Spleen (tissue), 7 donors: ENCODE results near the gene TSSK1B.

Source experiments
- POLR2A ChIP-seq, 3 donors: fragments of 450-650 bp; IDR thresholded peaks; one replicate each; pipeline ENCODE4 v1.5.1; 2017; ENCODE audit warnings: antibody characterized with exemption in 3 of 3, mild to moderate bottlenecking in 1 of 3
- TF ChIP-seq, protein P1 (sequence below), 11 experiments: fragments of 200-600 bp in 7 of 11; fragments of 450-650 bp in 4 of 11; sonication (generic) in 4 of 11; IDR thresholded peaks in 8 of 11; conservative IDR thresholded peaks in 3 of 11; 1 replicate in 7 of 11; 2 replicates in 4 of 11; pipeline versions ENCODE4 v1.4.0 to v1.8.0; 2016 to 2021; ENCODE audit warnings: antibody characterized with exemption in 11 of 11, inconsistent platforms in 4 of 11, mild to moderate bottlenecking in 1 of 11
- donor health status: DM: no; HTN: no; CAD: no; lungs with moderate emphysema.
- donor health status: DM: no; HTN: no; CAD: no.
- donor health status: DM: no; HTN: no; CAD: no.

DNA sequence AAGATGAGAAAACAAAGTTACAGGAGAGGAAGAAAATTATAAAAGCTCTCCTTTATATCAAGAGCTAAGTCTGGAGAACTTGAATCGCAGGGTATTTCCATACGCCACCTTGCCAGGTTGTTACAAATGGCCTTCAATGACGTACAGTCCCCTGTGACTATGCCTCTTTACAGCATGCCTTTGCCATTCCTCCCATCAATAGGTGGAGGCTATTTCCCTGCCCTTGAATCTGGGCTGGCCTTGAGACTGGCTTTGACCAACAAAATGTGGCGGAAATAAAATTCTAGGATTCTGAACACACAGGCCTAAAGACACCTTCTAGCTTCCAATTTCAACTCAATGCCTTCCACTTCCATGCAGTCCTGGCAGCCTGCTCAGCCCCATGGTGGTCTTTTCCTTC, 45.7 kb downstream of the TSSK1B start:
- TF ChIP-seq, protein P1, sequence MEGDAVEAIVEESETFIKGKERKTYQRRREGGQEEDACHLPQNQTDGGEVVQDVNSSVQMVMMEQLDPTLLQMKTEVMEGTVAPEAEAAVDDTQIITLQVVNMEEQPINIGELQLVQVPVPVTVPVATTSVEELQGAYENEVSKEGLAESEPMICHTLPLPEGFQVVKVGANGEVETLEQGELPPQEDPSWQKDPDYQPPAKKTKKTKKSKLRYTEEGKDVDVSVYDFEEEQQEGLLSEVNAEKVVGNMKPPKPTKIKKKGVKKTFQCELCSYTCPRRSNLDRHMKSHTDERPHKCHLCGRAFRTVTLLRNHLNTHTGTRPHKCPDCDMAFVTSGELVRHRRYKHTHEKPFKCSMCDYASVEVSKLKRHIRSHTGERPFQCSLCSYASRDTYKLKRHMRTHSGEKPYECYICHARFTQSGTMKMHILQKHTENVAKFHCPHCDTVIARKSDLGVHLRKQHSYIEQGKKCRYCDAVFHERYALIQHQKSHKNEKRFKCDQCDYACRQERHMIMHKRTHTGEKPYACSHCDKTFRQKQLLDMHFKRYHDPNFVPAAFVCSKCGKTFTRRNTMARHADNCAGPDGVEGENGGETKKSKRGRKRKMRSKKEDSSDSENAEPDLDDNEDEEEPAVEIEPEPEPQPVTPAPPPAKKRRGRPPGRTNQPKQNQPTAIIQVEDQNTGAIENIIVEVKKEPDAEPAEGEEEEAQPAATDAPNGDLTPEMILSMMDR (IDR thresholded peaks at IDR 0.05 in 8 of 11, conservative IDR thresholded peaks at IDR 0.05 in 3 of 11): no peak
- TF ChIP-seq POLR2A (IDR thresholded peaks at IDR 0.05): no peak
